B cell (primary cell): ENCODE measurements around the gene MICU1. TPM values are rescaled to one million over a fixed set of nuclear protein-coding genes. Genes with fewer than 3 reads are reported as not detected.

Source experiments
- ATAC-seq: fragments of 200-7000 bp; cut with Tn5 transposase; one replicate; pipeline ENCODE4 v1.10.0; 2021; ENCODE audit warnings: low read depth, mild to moderate bottlenecking, moderate number of reproducible peaks, moderate library complexity
- CTCF ChIA-PET: fragments of 350-600 bp; sonication (Branson Sonifier 250); formaldehyde crosslinking; loops from one replicate; lab custom pipeline; 2021; ENCODE audit warnings: antibody characterized with exemption, inconsistent platforms; lab: Charles Lee
- POLR2A ChIA-PET: fragments of 350-600 bp; sonication (Branson Sonifier 250); formaldehyde crosslinking; loops from one replicate; lab custom pipeline; 2021; ENCODE audit warnings: antibody characterized with exemption; lab: Charles Lee
- DNase-seq: peaks from one replicate; pipeline ENCODE4 v3.0.0; 2013
- H2AFZ ChIP-seq: 2 replicates; pipeline ENCODE4 v1.6.1; 2012; ENCODE audit warnings: mild to moderate bottlenecking, low read depth, low read length; ENCODE audit not compliant: insufficient read depth, poor library complexity, severe bottlenecking
- H3K27ac ChIP-seq, 2 donors: 1 replicate in 1 of 2; 2 replicates in 1 of 2; pipeline ENCODE4 v1.5.1; 2012 to 2013; ENCODE audit warnings: low read length in 2 of 2, mild to moderate bottlenecking in 2 of 2, moderate library complexity in 1 of 2
- H3K27me3 ChIP-seq, 4 experiments: fragments of 200-600 bp in 1 of 4; sonication (generic) in 1 of 4; replicated peaks in 1 of 4; 1 replicate in 2 of 4; 2 replicates in 2 of 4; pipeline versions ENCODE4 v1.6.1 to v1.7.0; 2013 to 2016; ENCODE audit warnings: low read length in 3 of 4, mild to moderate bottlenecking in 2 of 4, mixed read lengths in 1 of 4, moderate library complexity in 1 of 4; ENCODE audit not compliant: insufficient read depth in 4 of 4, control insufficient read depth in 3 of 4; ENCODE audit errors: control extremely low read depth in 1 of 4
- H3K36me3 ChIP-seq, 2 experiments: replicated peaks in 1 of 2; 1 replicate in 1 of 2; 2 replicates in 1 of 2; pipeline versions ENCODE4 v1.6.1 to v1.7.1; 2013; ENCODE audit warnings: low read length in 1 of 2; ENCODE audit not compliant: insufficient read depth in 2 of 2, control insufficient read depth in 1 of 2; ENCODE audit errors: control extremely low read depth in 1 of 2, extremely low read depth in 1 of 2
- H3K4me1 ChIP-seq, 2 donors: fragments of 200-600 bp in 1 of 2; sonication (generic) in 1 of 2; 1 replicate in 1 of 2; 2 replicates in 1 of 2; pipeline versions ENCODE4 v1.5.1 to v1.6.1; 2013 to 2017; ENCODE audit warnings: low read length in 2 of 2; ENCODE audit not compliant: control insufficient read depth in 2 of 2, insufficient read depth in 2 of 2
- H3K4me2 ChIP-seq: replicated peaks from 2 replicates; pipeline ENCODE3; 2012; ENCODE audit warnings: mild to moderate bottlenecking, low read depth, low read length; ENCODE audit not compliant: poor library complexity, severe bottlenecking
- H3K4me3 ChIP-seq, 5 experiments: fragments of 200-600 bp in 1 of 5; sonication (generic) in 1 of 5; 1 replicate in 3 of 5; 2 replicates in 2 of 5; pipeline versions ENCODE4 v1.5.1 to v1.7.0; 2011 to 2016; ENCODE audit warnings: low read length in 4 of 5, mild to moderate bottlenecking in 4 of 5, low read depth in 2 of 5, control low read depth in 1 of 5, moderate library complexity in 1 of 5; ENCODE audit not compliant: insufficient read depth in 1 of 5; ENCODE audit errors: control extremely low read depth in 1 of 5, extremely low read depth in 1 of 5
- H3K79me2 ChIP-seq: fragments of 200-600 bp; sonication (generic); one replicate; pipeline ENCODE4 v1.6.0; 2016; ENCODE audit warnings: low read length; ENCODE audit not compliant: control insufficient read depth, insufficient read depth
- H3K9ac ChIP-seq: fragments of 200-600 bp; sonication (generic); 2 replicates; pipeline ENCODE4 v1.6.1; 2017; ENCODE audit warnings: mild to moderate bottlenecking, low read length, moderate library complexity
- H3K9me3 ChIP-seq, 3 donors: one replicate each; pipeline versions ENCODE4 v1.6.1 to v1.7.1; 2013; ENCODE audit warnings: low read length in 2 of 3; ENCODE audit not compliant: control insufficient read depth in 2 of 3, insufficient read depth in 1 of 3; ENCODE audit errors: control extremely low read depth in 1 of 3
- H4K20me1 ChIP-seq: 2 replicates; pipeline ENCODE4 v1.6.0; 2012; ENCODE audit warnings: mild to moderate bottlenecking, low read length; ENCODE audit not compliant: insufficient read depth, control insufficient read depth, poor library complexity, severe bottlenecking
- H3K27ac Mint-ChIP-seq: one replicate; pipeline ENCODE4 v1.8.0; 2021; ENCODE audit warnings: mixed read lengths
- H3K27me3 Mint-ChIP-seq: one replicate; pipeline ENCODE4 v1.8.0; 2021; ENCODE audit warnings: mixed read lengths
- H3K4me1 Mint-ChIP-seq: one replicate; pipeline ENCODE4 v1.8.0; 2021; ENCODE audit warnings: mixed read lengths
- H3K4me3 Mint-ChIP-seq: one replicate; pipeline ENCODE4 v1.8.0; 2021; ENCODE audit warnings: mixed read lengths
- H3K9me3 Mint-ChIP-seq: one replicate; pipeline ENCODE4 v1.8.0; 2022; ENCODE audit warnings: mixed read lengths; ENCODE audit not compliant: insufficient read depth
- EZH2 ChIP-seq: IDR thresholded peaks from 2 replicates; pipeline ENCODE4 v1.6.1; 2012; ENCODE audit warnings: borderline replicate concordance, low read depth, mild to moderate bottlenecking, moderate library complexity, low read length; ENCODE audit not compliant: insufficient read depth, poor library complexity, severe bottlenecking
- WGBS: methylation state at CpG from one replicate; pipeline ENCODE4 v1.1.5; 2013; ENCODE audit warnings: missing lambda C conversion rate; ENCODE audit not compliant: insufficient coverage; 5-methylcytosine and 5-hydroxymethylcytosine counted together
- intact Hi-C: fragments of 100-400 bp; cut with micrococcal nuclease; formaldehyde crosslinking; loops from one replicate; pipeline ENCODE4 v1.10.0; 2022
- polyA plus RNA-seq: library from polyadenylated mRNA; depleted of rRNA; stranded (reverse); fragments of >200 nt; gene quantifications from 2 replicates; pipeline ENCODE4 v1.2.3, GENCODE V29; 2012
- total RNA-seq, 2 donors: library from RNA; stranded (reverse); fragments of 120-200 nt in 1 of 2; gene quantifications; 1 replicate in 1 of 2; 2 replicates in 1 of 2; pipeline versions ENCODE4 v1.2.3 to v1.2.4, GENCODE V29; 2013 to 2022
- TF ChIP-seq, protein P1 (sequence below): fragments of 200-600 bp; IDR thresholded peaks from one replicate; pipeline ENCODE4 v1.8.0; 2022; ENCODE audit warnings: antibody characterized with exemption, mild to moderate bottlenecking

MICU1 gene
- total and polyA plus RNA-seq, 2 donors (not counting 1 experiment from before 2014, with no cell fraction given): 12.0 to 34.7 TPM

DNA sequence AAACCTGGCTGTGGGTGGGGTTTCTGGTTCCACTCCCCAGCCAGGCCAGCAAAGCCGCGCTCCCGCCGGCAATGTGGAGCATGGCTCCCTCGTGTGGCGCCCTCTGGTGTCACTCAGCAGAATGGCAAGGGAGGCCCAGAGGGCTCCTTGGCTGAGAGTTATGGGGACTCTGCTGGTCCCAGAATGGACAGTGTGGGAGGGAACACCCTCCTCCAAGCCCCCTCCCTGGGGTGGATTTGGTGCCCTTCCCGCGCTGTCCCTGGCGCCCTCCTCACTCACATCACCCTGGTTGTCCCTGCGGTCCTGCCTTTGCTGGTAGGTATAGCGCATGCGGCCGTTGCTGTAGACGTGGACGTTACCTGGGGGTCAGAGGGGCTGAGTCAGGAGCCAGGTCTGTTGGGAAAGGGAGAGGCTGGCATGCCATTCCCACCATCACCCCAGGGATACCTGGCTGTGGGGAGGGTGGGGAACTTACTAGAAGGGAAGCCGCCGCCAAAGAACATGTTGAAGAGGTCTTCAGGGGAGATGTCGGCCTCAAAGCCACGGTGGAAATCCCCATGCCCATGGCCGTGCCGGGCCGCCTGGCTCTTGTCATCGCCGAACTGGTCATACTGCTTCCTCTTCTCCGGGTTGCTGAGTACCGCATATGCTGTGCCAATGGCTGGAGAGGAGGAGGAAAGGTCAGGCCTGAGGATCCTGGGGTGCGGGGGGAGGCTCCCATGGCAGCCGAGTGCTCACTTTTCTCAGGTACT lies 285.2 kb downstream of the MICU1 start:
- H3K36me3 ChIP-seq: peaks cover 0 to 47% of the 10 kb centered on the region in 2 experiments
- intact Hi-C loops: loop anchor here (1.0 to 2.0 kb wide), 2 partner anchors 292 to 444 kb away; no protein-coding TSS in a partner anchor

More for the DNA sequence above, 285.2 kb downstream of the MICU1 start:
- no peak overlapping the region for H3K4me2 ChIP-seq
- H3K79me2 ChIP-seq: peaks cover 4% of the 10 kb centered on the region
- WGBS: 39% methylated on average over 19 of the region's 28 CpGs
- H3K9me3 Mint-ChIP-seq: no peaks in the 10 kb centered on the region
- no peak for TF ChIP-seq EZH2
- TF ChIP-seq, protein P1, sequence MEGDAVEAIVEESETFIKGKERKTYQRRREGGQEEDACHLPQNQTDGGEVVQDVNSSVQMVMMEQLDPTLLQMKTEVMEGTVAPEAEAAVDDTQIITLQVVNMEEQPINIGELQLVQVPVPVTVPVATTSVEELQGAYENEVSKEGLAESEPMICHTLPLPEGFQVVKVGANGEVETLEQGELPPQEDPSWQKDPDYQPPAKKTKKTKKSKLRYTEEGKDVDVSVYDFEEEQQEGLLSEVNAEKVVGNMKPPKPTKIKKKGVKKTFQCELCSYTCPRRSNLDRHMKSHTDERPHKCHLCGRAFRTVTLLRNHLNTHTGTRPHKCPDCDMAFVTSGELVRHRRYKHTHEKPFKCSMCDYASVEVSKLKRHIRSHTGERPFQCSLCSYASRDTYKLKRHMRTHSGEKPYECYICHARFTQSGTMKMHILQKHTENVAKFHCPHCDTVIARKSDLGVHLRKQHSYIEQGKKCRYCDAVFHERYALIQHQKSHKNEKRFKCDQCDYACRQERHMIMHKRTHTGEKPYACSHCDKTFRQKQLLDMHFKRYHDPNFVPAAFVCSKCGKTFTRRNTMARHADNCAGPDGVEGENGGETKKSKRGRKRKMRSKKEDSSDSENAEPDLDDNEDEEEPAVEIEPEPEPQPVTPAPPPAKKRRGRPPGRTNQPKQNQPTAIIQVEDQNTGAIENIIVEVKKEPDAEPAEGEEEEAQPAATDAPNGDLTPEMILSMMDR: peak; percentile 100
- no peaks in the 10 kb centered on the region for H3K9me3 ChIP-seq
- no peak overlapping the region for H3K4me3 Mint-ChIP-seq
- DNase-seq: peak; percentile 83
- ChIA-PET CTCF (interaction anchor here (0.6 to 13.9 kb wide), 22 partner anchors 9 to 444 kb away, joined by 3 to 333 read pairs (median 6); partner anchors contain the start of genes ANAPC16, ASCC1 and DDIT4), POLR2A (interaction anchor here (1.2 kb wide), 1 partner anchor 445 kb away, joined by 3 read pairs; no protein-coding TSS in a partner anchor)
- no peak overlapping the region for H2AFZ ChIP-seq
- peaks cover 34% of the 10 kb centered on the region for H3K4me1 Mint-ChIP-seq
- peaks cover 24 to 34% of the 10 kb centered on the region in 2 donors for H3K4me1 ChIP-seq
- peak overlapping the region; percentile 46 for H3K27ac Mint-ChIP-seq
- ATAC-seq: peak; percentile 64
- H4K20me1 ChIP-seq: peaks cover 4% of the 10 kb centered on the region
- H3K27me3 Mint-ChIP-seq: no peaks in the 10 kb centered on the region
- H3K9ac ChIP-seq: no peak overlapping the region
- H3K4me3 ChIP-seq: no peak overlapping the region
- H3K27me3 ChIP-seq: no peaks in the 10 kb centered on the region
- no peak overlapping the region for H3K27ac ChIP-seq
